H1 (cell line): ENCODE data around the gene SLMAP. TPM values are rescaled to one million over a fixed set of nuclear protein-coding genes. Genes with fewer than 3 reads are reported as not detected.
A peak's percentile ranks its signal among the peaks of the same experiment; 100 is the strongest.

ENCODE experiments used
- CTCF ChIA-PET: fragments of 300-600 bp; sonication (Branson Sonifier 250); formaldehyde crosslinking; loops from one replicate; lab custom pipeline; 2021; ENCODE audit not compliant: partially characterized antibody; lab: Charles Lee
- POLR2A ChIA-PET: fragments of 300-600 bp; sonication (Branson Sonifier 250); formaldehyde crosslinking; loops from one replicate; lab custom pipeline; 2021; ENCODE audit warnings: inconsistent platforms; ENCODE audit not compliant: partially characterized antibody; lab: Charles Lee
- DNase-seq, 2 experiments: peaks; one replicate each; pipeline versions ENCODE4 v3.0.0 to v3.0.0-alpha.2; 2010 to 2022; ENCODE audit warnings: low spot score in 2 of 2, low read depth in 1 of 2, mixed read lengths in 1 of 2
- FAIRE-seq: peaks from 2 replicates; lab custom pipeline; 2011; peaks lifted over from hg19 to GRCh38; lab: Jason Lieb, UNC
- H2AFZ ChIP-seq: 2 replicates; pipeline ENCODE4 v1.8.1; 2012; ENCODE audit warnings: low read length, inconsistent platforms
- H2AK5ac ChIP-seq: 2 replicates; pipeline ENCODE4 v1.6.1; 2013; ENCODE audit warnings: low read depth, low read length
- H2BK120ac ChIP-seq: replicated peaks from 2 replicates; pipeline ENCODE3; 2013; ENCODE audit warnings: low read depth, low read length, inconsistent platforms
- H2BK12ac ChIP-seq: 2 replicates; pipeline ENCODE4 v1.6.1; 2013; ENCODE audit warnings: low read depth, low read length
- H2BK15ac ChIP-seq: 2 replicates; pipeline ENCODE4 v1.6.1; 2013; ENCODE audit warnings: low read length
- H2BK20ac ChIP-seq: 2 replicates; pipeline ENCODE4 v1.6.1; 2013; ENCODE audit warnings: low read length
- H2BK5ac ChIP-seq: 2 replicates; pipeline ENCODE4 v1.6.1; 2013; ENCODE audit warnings: low read depth, low read length
- H3K14ac ChIP-seq: 2 replicates; pipeline ENCODE4 v1.6.1; 2013; ENCODE audit warnings: inconsistent platforms; ENCODE audit not compliant: insufficient read length
- H3K18ac ChIP-seq: 2 replicates; pipeline ENCODE4 v1.6.1; 2013; ENCODE audit warnings: low read length; ENCODE audit errors: extremely low read depth
- H3K23ac ChIP-seq: 2 replicates; pipeline ENCODE4 v1.6.1; 2013; ENCODE audit warnings: inconsistent platforms; ENCODE audit not compliant: insufficient read length
- H3K23me2 ChIP-seq: 2 replicates; pipeline ENCODE4 v1.6.1; 2013; ENCODE audit warnings: low read depth, low read length
- H3K27ac ChIP-seq: 2 replicates; pipeline ENCODE4 v1.6.1; 2011; ENCODE audit warnings: low read depth, low read length, inconsistent platforms
- H3K27me3 ChIP-seq, 4 experiments: replicated peaks in 1 of 4; 1 replicate in 1 of 4; 2 replicates in 3 of 4; pipeline versions ENCODE4 v1.6.1 to v1.8.1; 2011 to 2013; ENCODE audit warnings: low read length in 3 of 4, mild to moderate bottlenecking in 3 of 4, inconsistent platforms in 2 of 4, mixed read lengths in 2 of 4, moderate library complexity in 1 of 4; ENCODE audit not compliant: control insufficient read depth in 3 of 4, insufficient read depth in 3 of 4; ENCODE audit errors: extremely low read depth in 1 of 4
- H3K36me3 ChIP-seq, 4 experiments: 2 replicates each; pipeline versions ENCODE4 v1.6.1 to v1.8.1; 2011 to 2013; ENCODE audit warnings: mild to moderate bottlenecking in 4 of 4, low read length in 3 of 4, moderate library complexity in 2 of 4, control low read depth in 1 of 4, inconsistent platforms in 1 of 4; ENCODE audit not compliant: insufficient read depth in 4 of 4, control insufficient read depth in 2 of 4
- H3K4ac ChIP-seq: replicated peaks from 2 replicates; pipeline ENCODE3; 2013; ENCODE audit warnings: low read length, low read depth, mixed read lengths, inconsistent platforms; ENCODE audit not compliant: insufficient read length
- H3K4me1 ChIP-seq, 4 experiments: replicated peaks in 1 of 4; 1 replicate in 1 of 4; 2 replicates in 3 of 4; pipeline versions ENCODE4 v1.6.1 to v1.8.1; 2011 to 2013; ENCODE audit warnings: low read length in 3 of 4, inconsistent platforms in 2 of 4, mixed read lengths in 1 of 4; ENCODE audit not compliant: insufficient read depth in 4 of 4, control insufficient read depth in 3 of 4
- H3K4me2 ChIP-seq, 2 experiments: 2 replicates each; pipeline versions ENCODE4 v1.6.1 to v1.8.1; 2011 to 2013; ENCODE audit warnings: low read depth in 2 of 2, low read length in 2 of 2, control low read depth in 1 of 2, inconsistent platforms in 1 of 2, mild to moderate bottlenecking in 1 of 2; ENCODE audit not compliant: insufficient read depth in 1 of 2
- H3K4me3 ChIP-seq, 4 experiments: fragments of 200-600, 300-600 bp in 1 of 4; sonication (generic), shearing (Covaris generic), sonication (Bioruptor Twin) in 1 of 4; 2 replicates each; pipeline versions ENCODE4 v1.5.1 to v1.8.1; 2011 to 2016; ENCODE audit warnings: low read length in 4 of 4, low read depth in 3 of 4, control low read depth in 2 of 4, inconsistent platforms in 2 of 4, mild to moderate bottlenecking in 2 of 4, mixed read lengths in 1 of 4, moderate library complexity in 1 of 4; ENCODE audit not compliant: insufficient read depth in 2 of 4; ENCODE audit errors: extremely low read depth in 1 of 4
- H3K56ac ChIP-seq: replicated peaks from 2 replicates; pipeline ENCODE3; 2013; ENCODE audit warnings: low read depth, mild to moderate bottlenecking, mixed read lengths, low read length, inconsistent platforms; ENCODE audit not compliant: insufficient read length
- H3K79me1 ChIP-seq: 2 replicates; pipeline ENCODE4 v1.6.1; 2013; ENCODE audit warnings: low read depth, low read length, control low read depth
- H3K79me2 ChIP-seq, 2 experiments: 2 replicates each; pipeline versions ENCODE4 v1.6.1 to v1.8.1; 2012 to 2013; ENCODE audit warnings: low read length in 2 of 2, mild to moderate bottlenecking in 2 of 2, inconsistent platforms in 1 of 2; ENCODE audit not compliant: insufficient read depth in 2 of 2, control insufficient read depth in 1 of 2
- H3K9ac ChIP-seq, 4 experiments: replicated peaks in 1 of 4; 1 replicate in 1 of 4; 2 replicates in 3 of 4; pipeline versions ENCODE4 v1.6.1 to v1.8.1; 2011 to 2013; ENCODE audit warnings: low read depth in 3 of 4, low read length in 3 of 4, control low read depth in 2 of 4, mild to moderate bottlenecking in 2 of 4, moderate library complexity in 2 of 4, inconsistent platforms in 1 of 4; ENCODE audit errors: extremely low read depth in 1 of 4
- H3K9me3 ChIP-seq, 2 experiments: 2 replicates each; pipeline versions ENCODE4 v1.6.1 to v1.8.1; 2012 to 2013; ENCODE audit warnings: mild to moderate bottlenecking in 2 of 2, moderate library complexity in 2 of 2, control low read depth in 1 of 2, inconsistent platforms in 1 of 2, low read depth in 1 of 2, low read length in 1 of 2, mixed read lengths in 1 of 2; ENCODE audit not compliant: insufficient read depth in 2 of 2
- H4K20me1 ChIP-seq, 2 experiments: replicated peaks in 1 of 2; 2 replicates each; pipeline versions ENCODE3 to v1.8.1; 2011 to 2013; ENCODE audit warnings: inconsistent platforms in 2 of 2, low read length in 2 of 2, mild to moderate bottlenecking in 1 of 2; ENCODE audit not compliant: insufficient read depth in 2 of 2, control insufficient read depth in 1 of 2
- H4K5ac ChIP-seq: 2 replicates; pipeline ENCODE4 v1.6.1; 2013; ENCODE audit warnings: low read length, low read depth, mixed read lengths, inconsistent platforms; ENCODE audit not compliant: insufficient read length
- H4K8ac ChIP-seq: 2 replicates; pipeline ENCODE4 v1.8.0; 2013; ENCODE audit warnings: mild to moderate bottlenecking, moderate library complexity, low read length, inconsistent platforms; ENCODE audit not compliant: insufficient read depth; ENCODE audit errors: extremely low read depth
- H4K91ac ChIP-seq: replicated peaks from 2 replicates; pipeline ENCODE3; 2013; ENCODE audit warnings: low read length, mixed read lengths, inconsistent platforms; ENCODE audit not compliant: insufficient read length
- CHD2 ChIP-seq: IDR thresholded peaks from 2 replicates; pipeline ENCODE4 v1.6.1; 2012; ENCODE audit warnings: low read length, improper control_type of control experiment
- EP300 ChIP-seq, 2 experiments: IDR thresholded peaks; 1 replicate in 1 of 2; 2 replicates in 1 of 2; pipeline ENCODE4 v1.6.1; 2011 to 2012; ENCODE audit warnings: low read depth in 2 of 2, low read length in 2 of 2, mild to moderate bottlenecking in 2 of 2, borderline replicate concordance in 1 of 2, inconsistent platforms in 1 of 2, moderate library complexity in 1 of 2
- GABPA ChIP-seq: IDR thresholded peaks from 2 replicates; pipeline ENCODE4 v1.6.1; 2011; ENCODE audit warnings: mild to moderate bottlenecking, low read length, moderate library complexity, borderline replicate concordance; ENCODE audit not compliant: insufficient read depth
- MAFK ChIP-seq: IDR thresholded peaks from 2 replicates; pipeline ENCODE4 v1.6.1; 2012; ENCODE audit warnings: low read depth, mild to moderate bottlenecking, improper control_type of control experiment, low read length
- RNF2 ChIP-seq: fragments of 200-900, 300-1000 bp; sonication (generic); IDR thresholded peaks from 2 replicates; pipeline ENCODE4 v1.7.1; 2016; ENCODE audit warnings: borderline replicate concordance, low read depth, mild to moderate bottlenecking, antibody characterized with exemption, low read length; ENCODE audit not compliant: poor library complexity, severe bottlenecking; ENCODE audit errors: missing control alignments
- SIX5 ChIP-seq: IDR thresholded peaks from 2 replicates; pipeline ENCODE4 v1.6.1; 2011; ENCODE audit warnings: mild to moderate bottlenecking, low read depth, low read length
- SP1 ChIP-seq: IDR thresholded peaks from 2 replicates; pipeline ENCODE4 v1.6.1; 2011; ENCODE audit warnings: low read depth, low read length
- SP4 ChIP-seq: IDR thresholded peaks from 2 replicates; pipeline ENCODE4 v1.6.1; 2012; ENCODE audit warnings: low read length, inconsistent platforms
- SUZ12 ChIP-seq: fragments of 200-600 bp; sonication (generic); IDR thresholded peaks from 2 replicates; pipeline ENCODE4 v1.6.1; 2012; ENCODE audit warnings: mild to moderate bottlenecking, inconsistent platforms, low read length, moderate library complexity, mixed read lengths
- TAF7 ChIP-seq: optimal IDR thresholded peaks from 2 replicates; pipeline ENCODE3; 2011; ENCODE audit warnings: low read depth, mild to moderate bottlenecking, inconsistent platforms, low read length, moderate library complexity, borderline replicate concordance
- USF2 ChIP-seq: IDR thresholded peaks from 2 replicates; pipeline ENCODE4 v1.6.1; 2011; ENCODE audit warnings: low read length, improper control_type of control experiment
- WGBS, 2 experiments: shearing (Covaris generic) in 1 of 2; methylation state at CpG; one replicate each; pipeline versions ENCODE4 v1.1.6 to v1.1.7; 2013 to 2015; ENCODE audit warnings: low lambda C conversion rate in 2 of 2, mixed read lengths in 2 of 2, inconsistent platforms in 1 of 2, low coverage in 1 of 2, missing lambda C conversion rate in 1 of 2; ENCODE audit not compliant: insufficient replicate concordance in 2 of 2, insufficient coverage in 1 of 2, insufficient read length in 1 of 2; ENCODE audit errors: extremely low coverage in 1 of 2, missing lambda C conversion rate in 1 of 2; 5-methylcytosine and 5-hydroxymethylcytosine counted together
- polyA plus RNA-seq, 7 experiments: library from polyadenylated mRNA; depleted of rRNA in 3 of 7; stranded (reverse) in 5 of 7; unstranded in 2 of 7; fragments of >200 nt in 5 of 7; fragments of 200-250 nt in 2 of 7; gene quantifications; 1 replicate in 5 of 7; 2 replicates in 1 of 7; 4 replicates in 1 of 7; pipeline versions ENCODE4 v1.2.1 to v1.2.3, GENCODE V29; 2011 to 2013; ENCODE audit warnings: missing spikeins in 2 of 7, mixed read lengths in 2 of 7
- total RNA-seq: library from RNA; stranded (reverse); fragmentation: NEBNext Ultra II Directional; extraction: Animal tissue kit (Norgen Biotek cat#: 25700); gene quantifications from 2 replicates; pipeline ENCODE4 v1.2.1, GENCODE V29; 2021
- TF ChIP-seq, protein P1 (sequence below): IDR thresholded peaks from 2 replicates; pipeline ENCODE4 v1.6.1; 2012; ENCODE audit warnings: inconsistent platforms

The SLMAP gene
- total and polyA plus RNA-seq, 2 of the 8 experiments (the other 6 are each of a cell fraction or from before 2014, with no cell fraction given), result 13.6 to 70.4 TPM

GRCh38 chr3:57717205-57717868 is 38.8 kb upstream of the SLMAP start:
- no peak overlapping the region for H3K4ac ChIP-seq
- POLR2A ChIA-PET, result no interaction called here
- no peak overlapping the region for H3K4me2 ChIP-seq
- H2AFZ ChIP-seq, result no peak overlapping the region
- H3K36me3 ChIP-seq, result no peaks in the 10 kb centered on the region
- no peak for TF ChIP-seq SUZ12
- no peak for TF ChIP-seq CHD2
- TF ChIP-seq SIX5, result no peak
- no peak for TF ChIP-seq USF2
- no peak for TF ChIP-seq EP300 (IDR thresholded peaks at IDR 0.05; ENCODE audit: borderline replicate concordance in 1 of 2, low read depth in 2 of 2, low read length in 2 of 2)
- TF ChIP-seq SP4, result no peak
- no peak for TF ChIP-seq GABPA
- TF ChIP-seq, protein P1, sequence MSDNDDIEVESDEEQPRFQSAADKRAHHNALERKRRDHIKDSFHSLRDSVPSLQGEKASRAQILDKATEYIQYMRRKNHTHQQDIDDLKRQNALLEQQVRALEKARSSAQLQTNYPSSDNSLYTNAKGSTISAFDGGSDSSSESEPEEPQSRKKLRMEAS, result no peak
- TF ChIP-seq RNF2, result no peak
- no peak for TF ChIP-seq MAFK
- TF ChIP-seq SP1, result no peak
- no peak for TF ChIP-seq TAF7
- no peak overlapping the region for H3K9ac ChIP-seq
- no peak overlapping the region for H3K23ac ChIP-seq
- H4K5ac ChIP-seq, result no peak overlapping the region
- no peak overlapping the region for H3K14ac ChIP-seq
- H3K9me3 ChIP-seq, result no peaks in the 10 kb centered on the region
- no peak overlapping the region for H3K4me3 ChIP-seq
- no peak overlapping the region for H2BK5ac ChIP-seq
- H2BK120ac ChIP-seq, result no peak overlapping the region
- H3K27me3 ChIP-seq, result no peaks in the 10 kb centered on the region
- H3K79me1 ChIP-seq, result no peaks in the 10 kb centered on the region
- H3K23me2 ChIP-seq, result peaks cover 3% of the 10 kb centered on the region; the same call in 1 of the 2 replicates
- FAIRE-seq (no peak), DNase-seq (no peak)
- 91% methylated on average over 6 of the region's 6 CpGs; no CpG with 5 or more reads in 1 of the 2 experiments for WGBS, 2 experiments
- H2AK5ac ChIP-seq, result no peak overlapping the region
- no peak overlapping the region for H4K91ac ChIP-seq
- peak overlapping the region; percentile 80; the same call in 1 of the 2 replicates for H2BK20ac ChIP-seq
- no peak overlapping the region for H4K8ac ChIP-seq
- H3K79me2 ChIP-seq, result no peaks in the 10 kb centered on the region
- CTCF ChIA-PET, result no interaction called here
- no peak overlapping the region for H3K27ac ChIP-seq
- no peak overlapping the region for H3K56ac ChIP-seq
- H4K20me1 ChIP-seq, result no peaks in the 10 kb centered on the region
- no peak overlapping the region for H3K18ac ChIP-seq
- no peak overlapping the region for H2BK12ac ChIP-seq
- no peak overlapping the region for H2BK15ac ChIP-seq
- H3K4me1 ChIP-seq, result no peaks in the 10 kb centered on the region
